GM12801 (cell line): ENCODE results near the gene PCDHGC4.

ENCODE experiments used
- CTCF ChIP-seq: IDR thresholded peaks from one replicate; pipeline ENCODE4 v1.5.1; 2011; ENCODE audit warnings: control low read depth; ENCODE audit not compliant: insufficient read length; ENCODE audit errors: extremely low read depth

PCDHGC4 gene

GRCh38 chr5:141485321-141486055 lies 658 bp downstream of the PCDHGC4 start:
- no peak for TF ChIP-seq CTCF

GRCh38 chr5:141486091-141486490 lies 1.3 kb downstream of the PCDHGC4 start:
- no peak for TF ChIP-seq CTCF

GRCh38 chr5:141487131-141487530 lies 2.3 kb downstream of the PCDHGC4 start:
- no peak for TF ChIP-seq CTCF

- TF ChIP-seq CTCF = no peak
Observed at GRCh38 chr5:141488591-141489561, 4.0 kb downstream of the PCDHGC4 start, which contains the start of gene PCDHGC5. Gene PCDHGC5, plus strand, starts transcription at chr5:141489081. Its CDS starts 160 bp downstream, at chr5:141489241.

- no peak for TF ChIP-seq CTCF
Observed at GRCh38 chr5:141489841-141490240, 5.0 kb downstream of the PCDHGC4 start.

- no peak for TF ChIP-seq CTCF
Observed at GRCh38 chr5:141490271-141490670, 5.4 kb downstream of the PCDHGC4 start.

- no peak for TF ChIP-seq CTCF
Observed at GRCh38 chr5:141490771-141491170, 5.9 kb downstream of the PCDHGC4 start.
